Stimulated activated naive B cell treated with anti-CD40 and anti-IgM and Interleukin-4, amounts not matched to agents 10 μg/mL and 1 μg/mL and 100 μg/mL, for 72 hours (primary cell): ENCODE measurements around the gene FERD3L.

Source experiments
- ATAC-seq, 2 donors: fragments of 150-1000 bp; cut with Tn5 transposase; replicated peaks; 2 replicates each; pipeline ENCODE4 v1.10.0; 2021; ENCODE audit warnings: moderate library complexity in 1 of 2
- DNase-seq: peaks from one replicate; pipeline ENCODE4 v3.0.0; 2021
- H3K27ac Mint-ChIP-seq: one replicate; pipeline ENCODE4 v1.8.0; 2022; ENCODE audit warnings: mild to moderate bottlenecking, mixed read lengths
- H3K27me3 Mint-ChIP-seq, 2 donors: one replicate each; pipeline ENCODE4 v1.8.0; 2022; ENCODE audit warnings: mixed read lengths in 2 of 2
- H3K36me3 Mint-ChIP-seq, 2 donors: one replicate each; pipeline ENCODE4 v1.8.0; 2022; ENCODE audit warnings: mixed read lengths in 2 of 2, mild to moderate bottlenecking in 1 of 2
- H3K4me1 Mint-ChIP-seq, 2 donors: one replicate each; pipeline ENCODE4 v1.8.0; 2022; ENCODE audit warnings: mixed read lengths in 2 of 2, mild to moderate bottlenecking in 1 of 2
- H3K4me3 Mint-ChIP-seq, 2 donors: one replicate each; pipeline ENCODE4 v1.8.0; 2022; ENCODE audit warnings: mild to moderate bottlenecking in 2 of 2, mixed read lengths in 2 of 2, moderate library complexity in 1 of 2
- H3K9me3 Mint-ChIP-seq, 2 donors: one replicate each; pipeline ENCODE4 v1.8.0; 2022; ENCODE audit warnings: mixed read lengths in 2 of 2, mild to moderate bottlenecking in 1 of 2

FERD3L gene

GRCh38 chr7:19099194-19099593 is 46.0 kb downstream of the FERD3L start:
- Mint-ChIP-seq H3K36me3 (no peaks in the 10 kb centered on the region), H3K4me1 (no peaks in the 10 kb centered on the region), H3K27me3 (peaks cover 32 to 35% of the 10 kb centered on the region in 2 donors), H3K9me3 (no peaks in the 10 kb centered on the region), H3K27ac (no peak overlapping the region), H3K4me3 (no peak overlapping the region)
- DNase-seq (no peak), ATAC-seq (no peak)

- Mint-ChIP-seq H3K27ac (no peak overlapping the region), H3K36me3 (no peaks in the 10 kb centered on the region), H3K4me3 (no peak overlapping the region), H3K9me3 (no peaks in the 10 kb centered on the region), H3K27me3 (peaks cover 28 to 31% of the 10 kb centered on the region in 2 donors), H3K4me1 (no peaks in the 10 kb centered on the region)
- no peak for ATAC-seq
- no peak for DNase-seq
These were observed 46.7 kb downstream of the FERD3L start for GRCh38 chr7:19098510-19098909.

GRCh38 chr7:19097165-19098055 is 47.8 kb downstream of the FERD3L start:
- DNase-seq (no peak), ATAC-seq (no peak)
- Mint-ChIP-seq H3K27me3 (peaks cover 19 to 30% of the 10 kb centered on the region in 2 donors), H3K4me1 (no peaks in the 10 kb centered on the region), H3K4me3 (no peak overlapping the region), H3K9me3 (no peaks in the 10 kb centered on the region), H3K27ac (no peak overlapping the region), H3K36me3 (no peaks in the 10 kb centered on the region)

- Mint-ChIP-seq H3K9me3 (no peaks in the 10 kb centered on the region), H3K27me3 (peaks cover 14 to 19% of the 10 kb centered on the region in 2 donors), H3K4me3 (no peak overlapping the region), H3K27ac (no peak overlapping the region), H3K36me3 (no peaks in the 10 kb centered on the region), H3K4me1 (no peaks in the 10 kb centered on the region)
- DNase-seq (no peak), ATAC-seq (no peak)
These were observed 49.8 kb downstream of the FERD3L start for GRCh38 chr7:19095353-19095860.
